A549 (cell line): ENCODE data around the gene FLYWCH1.

Source experiments
- CTCF ChIP-seq: fragments of >200 bp; sonication (Bioruptor Twin); formaldehyde crosslinking; IDR thresholded peaks from 3 replicates; pipeline ENCODE4 v1.5.1; 2016
- MYC ChIP-seq: IDR thresholded peaks from 2 replicates; pipeline ENCODE4 v1.6.1; 2012; ENCODE audit warnings: mild to moderate bottlenecking, inconsistent platforms, low read length, improper control_type of control experiment, borderline replicate concordance
- POLR2A ChIP-seq: IDR thresholded peaks from 2 replicates; pipeline ENCODE4 v1.6.1; 2012; ENCODE audit warnings: mild to moderate bottlenecking, low read length
- RAD21 ChIP-seq, 2 experiments: fragments of >200 bp in 1 of 2; sonication (Bioruptor Twin) in 1 of 2; formaldehyde crosslinking in 1 of 2; IDR thresholded peaks in 1 of 2; conservative IDR thresholded peaks in 1 of 2; 2 replicates in 1 of 2; 3 replicates in 1 of 2; pipeline ENCODE4 v1.6.1; 2012 to 2018; ENCODE audit warnings: inconsistent platforms in 1 of 2
- REST ChIP-seq: fragments of 200-600 bp; sonication (generic); IDR thresholded peaks from 2 replicates; pipeline ENCODE4 v1.6.1; 2016; ENCODE audit warnings: antibody characterized with exemption, mild to moderate bottlenecking, moderate library complexity
- SMC3 ChIP-seq: fragments of >200 bp; sonication (Bioruptor Twin); formaldehyde crosslinking; IDR thresholded peaks from 3 replicates; pipeline ENCODE4 v1.6.1; 2018; ENCODE audit warnings: inconsistent platforms

- TF ChIP-seq MYC (no peak), POLR2A (no peak), RAD21 (conservative IDR thresholded peaks at IDR 0.05 in 1 of 2, IDR thresholded peaks at IDR 0.05 in 1 of 2) (no peak), REST (no peak), CTCF (no peak), SMC3 (no peak)
These were observed 44.1 kb upstream of the FLYWCH1 start for GRCh38 chr16:2867661-2867986.
